OCI-LY7 (cell line): ENCODE measurements around the gene PGA5.

Experiments
- EZH2phosphoT487 ChIP-seq: fragments of 200-600 bp; sonication (generic); IDR thresholded peaks from 2 replicates; pipeline ENCODE4 v1.6.1; 2018; ENCODE audit warnings: low read depth, borderline replicate concordance, mild to moderate bottlenecking, mixed run types, antibody characterized with exemption, low read length, moderate library complexity, mixed read lengths
- TF ChIP-seq, protein P1 (sequence below): fragments of 200-600 bp; sonication (generic); conservative IDR thresholded peaks from 2 replicates; pipeline ENCODE4 v1.5.1; 2014; ENCODE audit warnings: mild to moderate bottlenecking, antibody characterized with exemption, low read length, moderate library complexity, mixed read lengths

DNA sequence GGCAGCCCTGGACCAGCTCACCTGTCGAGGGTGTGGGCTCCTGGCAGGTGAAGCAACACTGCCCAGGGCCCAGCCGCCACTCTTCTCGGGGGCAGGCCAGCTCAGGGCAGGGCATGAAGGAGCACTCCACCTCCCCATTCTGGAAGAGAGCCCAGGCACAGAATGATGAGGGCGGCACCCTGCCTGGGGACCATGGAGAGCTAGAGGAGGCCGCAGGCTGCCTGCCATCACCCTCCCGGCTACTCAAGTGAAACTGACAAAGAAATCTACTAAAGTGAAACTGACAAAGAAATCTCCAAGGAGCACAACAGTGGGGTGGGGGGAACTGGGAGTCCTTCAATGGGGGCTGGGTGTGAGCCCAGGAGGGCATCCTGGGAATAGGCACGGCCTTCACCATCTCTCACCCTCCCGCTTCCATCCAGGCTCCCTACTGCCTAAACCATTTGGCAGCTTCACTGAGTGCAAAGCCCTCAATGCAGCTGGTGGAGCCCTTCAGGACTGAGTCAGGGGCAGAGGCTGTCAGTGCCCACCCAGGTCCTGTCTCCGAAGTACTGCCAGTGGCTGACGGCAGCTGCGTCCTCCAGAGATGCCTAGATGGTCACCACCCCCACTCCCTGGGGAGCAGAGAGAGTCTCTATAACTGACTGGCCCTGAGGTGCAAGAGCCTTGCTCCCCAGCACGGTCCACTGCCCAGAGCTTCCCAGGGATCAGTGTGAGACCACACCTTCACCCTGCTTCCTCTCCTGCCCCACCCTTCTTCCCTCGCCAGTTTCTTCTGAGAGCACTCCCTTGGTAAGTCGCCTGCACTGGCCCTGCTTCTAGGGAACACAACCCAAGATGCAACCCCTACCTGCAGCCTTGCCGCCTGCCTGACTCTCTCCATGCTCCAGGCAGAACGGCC lies 32.5 kb downstream of the PGA5 start:
- TF ChIP-seq, protein P1, sequence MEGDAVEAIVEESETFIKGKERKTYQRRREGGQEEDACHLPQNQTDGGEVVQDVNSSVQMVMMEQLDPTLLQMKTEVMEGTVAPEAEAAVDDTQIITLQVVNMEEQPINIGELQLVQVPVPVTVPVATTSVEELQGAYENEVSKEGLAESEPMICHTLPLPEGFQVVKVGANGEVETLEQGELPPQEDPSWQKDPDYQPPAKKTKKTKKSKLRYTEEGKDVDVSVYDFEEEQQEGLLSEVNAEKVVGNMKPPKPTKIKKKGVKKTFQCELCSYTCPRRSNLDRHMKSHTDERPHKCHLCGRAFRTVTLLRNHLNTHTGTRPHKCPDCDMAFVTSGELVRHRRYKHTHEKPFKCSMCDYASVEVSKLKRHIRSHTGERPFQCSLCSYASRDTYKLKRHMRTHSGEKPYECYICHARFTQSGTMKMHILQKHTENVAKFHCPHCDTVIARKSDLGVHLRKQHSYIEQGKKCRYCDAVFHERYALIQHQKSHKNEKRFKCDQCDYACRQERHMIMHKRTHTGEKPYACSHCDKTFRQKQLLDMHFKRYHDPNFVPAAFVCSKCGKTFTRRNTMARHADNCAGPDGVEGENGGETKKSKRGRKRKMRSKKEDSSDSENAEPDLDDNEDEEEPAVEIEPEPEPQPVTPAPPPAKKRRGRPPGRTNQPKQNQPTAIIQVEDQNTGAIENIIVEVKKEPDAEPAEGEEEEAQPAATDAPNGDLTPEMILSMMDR = no peak
- no peak for TF ChIP-seq EZH2phosphoT487
